PC-3 (cell line): ENCODE measurements around the gene PPP1R9B.

Experiments used
- CTCF ChIP-seq: fragments of 300-600 bp; sonication (generic); conservative IDR thresholded peaks from 2 replicates; pipeline ENCODE4 v1.5.1; 2017; ENCODE audit warnings: antibody characterized with exemption, low read depth, mild to moderate bottlenecking, low read length
- EZH2 ChIP-seq: fragments of 300-600 bp; sonication (generic); IDR thresholded peaks from one replicate; pipeline ENCODE4 v1.6.1; 2017; ENCODE audit warnings: antibody characterized with exemption, mild to moderate bottlenecking, low read length; ENCODE audit not compliant: unreplicated experiment

- no peak for TF ChIP-seq CTCF
- no peak for TF ChIP-seq EZH2
Measured at GRCh38 chr17:50167371-50167770, 16.9 kb upstream of the PPP1R9B start.
